GM12878 (cell line): ENCODE results near the gene FBXO5. TPM values are rescaled to one million over a fixed set of nuclear protein-coding genes. Genes with fewer than 3 reads are reported as not detected.

ENCODE experiments used
- ATAC-seq: fragments of 200-7000 bp; cut with Tn5 transposase; 3 replicates; pipeline ENCODE4 v1.9.1; 2020; ENCODE audit warnings: mild to moderate bottlenecking, moderate library complexity
- BruUV-seq: library from RNA; stranded (reverse); fragments of 400-500 nt; replicated peaks from 2 replicates; lab custom pipeline; 2021; lab: Mats Ljungman, UMichigan
- CTCF ChIA-PET: fragments of 300-600 bp; sonication (Branson Sonifier 250); formaldehyde crosslinking; extraction: SDS; loops from one replicate; lab custom pipeline; 2021; ENCODE audit warnings: inconsistent platforms; lab: Yijun Ruan, JAX
- POLR2A ChIA-PET: fragments of 350-600 bp; formaldehyde crosslinking; extraction: SDS; loops from one replicate; lab custom pipeline; 2021; ENCODE audit warnings: inconsistent platforms; lab: Charles Lee
- RAD21 ChIA-PET: fragments of 300-600 bp; sonication (Branson Sonifier 250); formaldehyde crosslinking; loops from one replicate; lab custom pipeline; 2023; ENCODE audit warnings: antibody characterized with exemption; ENCODE audit not compliant: unreplicated experiment; lab: Charles Lee
- SMC1A ChIA-PET: fragments of 300-600 bp; sonication (Branson Sonifier 250); formaldehyde crosslinking; loops from one replicate; lab custom pipeline; 2023; ENCODE audit not compliant: unreplicated experiment, uncharacterized antibody; lab: Charles Lee
- DNase-seq: peaks from one replicate; pipeline ENCODE4 v3.0.0-alpha.2; 2011; ENCODE audit warnings: low read depth, low spot score
- FAIRE-seq: peaks from 3 replicates; lab custom pipeline; 2011; peaks lifted over from hg19 to GRCh38; lab: Jason Lieb, UNC
- H2AFZ ChIP-seq: 2 replicates; pipeline ENCODE4 v1.6.0; 2011; ENCODE audit warnings: low read depth, low read length, control low read depth; ENCODE audit not compliant: control insufficient read depth
- H3K27ac ChIP-seq: 2 replicates; pipeline ENCODE4 v1.5.1; 2011; ENCODE audit warnings: control low read depth; ENCODE audit not compliant: control insufficient read depth, insufficient read depth
- H3K27me3 ChIP-seq, 2 experiments: replicated peaks in 1 of 2; 2 replicates each; pipeline versions ENCODE4 v1.6.0 to v1.6.1; 2011; ENCODE audit warnings: low read length in 1 of 2; ENCODE audit not compliant: control insufficient read depth in 2 of 2, insufficient read depth in 2 of 2
- H3K36me3 ChIP-seq, 2 experiments: 2 replicates each; pipeline ENCODE4 v1.5.1; 2011; ENCODE audit warnings: low read length in 1 of 2; ENCODE audit not compliant: control insufficient read depth in 2 of 2, insufficient read depth in 2 of 2
- H3K4me1 ChIP-seq: 2 replicates; pipeline ENCODE4 v1.6.1; 2011; ENCODE audit warnings: mild to moderate bottlenecking, low read length, moderate library complexity, mixed read lengths; ENCODE audit not compliant: control insufficient read depth, insufficient read depth
- H3K4me2 ChIP-seq: 2 replicates; pipeline ENCODE4 v1.6.0; 2011; ENCODE audit warnings: control low read depth; ENCODE audit not compliant: control insufficient read depth, insufficient read depth
- H3K4me3 ChIP-seq: fragments of 200-600 bp; sonication (generic); 2 replicates; pipeline ENCODE4 v1.5.1; 2016
- H3K79me2 ChIP-seq: 2 replicates; pipeline ENCODE4 v1.6.0; 2011; ENCODE audit warnings: low read length; ENCODE audit not compliant: control insufficient read depth, insufficient read depth
- H3K9ac ChIP-seq: 2 replicates; pipeline ENCODE4 v1.8.0; 2011; ENCODE audit warnings: low read length, control low read depth, mixed read lengths; ENCODE audit not compliant: control insufficient read depth, insufficient read depth
- H3K9me3 ChIP-seq: replicated peaks from 3 replicates; pipeline ENCODE4 v1.5.1; 2011; ENCODE audit warnings: mild to moderate bottlenecking, low read length; ENCODE audit not compliant: control insufficient read depth, insufficient read depth
- H4K20me1 ChIP-seq: 2 replicates; pipeline ENCODE4 v1.6.0; 2011; ENCODE audit not compliant: control insufficient read depth, insufficient read depth
- BACH1 ChIP-seq: fragments of 450-650 bp; IDR thresholded peaks from 2 replicates; pipeline ENCODE4 v1.6.1; 2017; ENCODE audit warnings: mild to moderate bottlenecking, borderline replicate concordance
- BMI1 ChIP-seq: fragments of 450-650 bp; IDR thresholded peaks from 2 replicates; pipeline ENCODE4 v1.6.1; 2016; ENCODE audit warnings: mild to moderate bottlenecking, moderate library complexity, borderline replicate concordance
- BRCA1 ChIP-seq: IDR thresholded peaks from 2 replicates; pipeline ENCODE4 v1.6.1; 2011; ENCODE audit warnings: low read depth, low read length, improper control_type of control experiment
- CHD1 ChIP-seq: IDR thresholded peaks from 2 replicates; pipeline ENCODE4 v1.6.1; 2012; ENCODE audit warnings: low read depth, low read length, improper control_type of control experiment
- CREB1 ChIP-seq: IDR thresholded peaks from 2 replicates; pipeline ENCODE4 v1.6.1; 2012; ENCODE audit warnings: low read depth, mild to moderate bottlenecking, inconsistent platforms
- CREM ChIP-seq: IDR thresholded peaks from 2 replicates; pipeline ENCODE4 v1.6.1; 2014; ENCODE audit warnings: antibody characterized with exemption, low read depth
- EP300 ChIP-seq, 2 experiments: fragments of 150-350 bp in 1 of 2; IDR thresholded peaks; 2 replicates each; pipeline ENCODE4 v1.6.1; 2011 to 2012; ENCODE audit warnings: low read depth in 2 of 2, low read length in 2 of 2, borderline replicate concordance in 1 of 2, improper control_type of control experiment in 1 of 2, inconsistent platforms in 1 of 2; ENCODE audit not compliant: control insufficient read depth in 1 of 2
- MEF2B ChIP-seq: fragments of 450-650 bp; IDR thresholded peaks from 2 replicates; pipeline ENCODE4 v1.6.1; 2018; ENCODE audit warnings: mild to moderate bottlenecking, moderate library complexity; ENCODE audit not compliant: partially characterized antibody, poor library complexity, severe bottlenecking
- POU2F2 ChIP-seq: IDR thresholded peaks from 3 replicates; pipeline ENCODE4 v1.6.1; 2011; ENCODE audit warnings: low read depth, mild to moderate bottlenecking, low read length, borderline replicate concordance
- RELA ChIP-seq: fragments of 450-650 bp; IDR thresholded peaks from 2 replicates; pipeline ENCODE4 v1.8.0; 2014; ENCODE audit warnings: borderline replicate concordance; ENCODE audit not compliant: partially characterized antibody
- SP1 ChIP-seq: IDR thresholded peaks from one replicate; pipeline ENCODE4 v1.6.1; 2011; ENCODE audit warnings: low read depth, low read length
- SRF ChIP-seq, 2 experiments: IDR thresholded peaks; 2 replicates each; pipeline ENCODE4 v1.6.1; 2011; ENCODE audit warnings: low read depth in 2 of 2, low read length in 2 of 2, mild to moderate bottlenecking in 1 of 2, moderate library complexity in 1 of 2
- TAF1 ChIP-seq: IDR thresholded peaks from 2 replicates; pipeline ENCODE4 v1.6.1; 2011; ENCODE audit warnings: mild to moderate bottlenecking, low read depth, low read length, borderline replicate concordance
- WGBS: methylation state at CpG from one replicate; pipeline ENCODE4 v1.1.6; 2016; ENCODE audit warnings: low lambda C conversion rate; ENCODE audit not compliant: insufficient replicate concordance, insufficient coverage; ENCODE audit errors: missing lambda C conversion rate; 5-methylcytosine and 5-hydroxymethylcytosine counted together
- in situ Hi-C: fragments of 300-500 bp; cut with MboI; formaldehyde crosslinking; loops from 9 replicates; pipeline ENCODE4 v1.14.3; 2018; ENCODE audit warnings: mixed read lengths
- intact Hi-C: fragments of 100-400 bp; cut with micrococcal nuclease; formaldehyde crosslinking; loops from one replicate; pipeline ENCODE4 v1.14.2; 2022; ENCODE audit not compliant: unreplicated experiment
- polyA plus RNA-seq, 11 experiments: library from polyadenylated mRNA; depleted of rRNA in 4 of 11; unstranded in 6 of 11; stranded (reverse) in 5 of 11; fragments of >200 nt; fragmentation: Nextera tagmentation in 4 of 11; fragmentation: Illumina TruSeq in 1 of 11; extraction: Ambion mirVana in 4 of 11; extraction: Trizol in 1 of 11; gene quantifications; 1 replicate in 1 of 11; 2 replicates in 10 of 11; pipeline versions ENCODE4 v1.2.1 to v1.2.3, GENCODE V29; 2011 to 2016; ENCODE audit warnings: inconsistent platforms in 2 of 11, missing spikeins in 2 of 11, low read depth in 1 of 11
- total RNA-seq, 4 experiments: library from RNA; depleted of rRNA in 3 of 4; stranded (reverse); fragments of >200 nt in 3 of 4; fragmentation: Illumina TruSeq in 1 of 4; extraction: Trizol in 1 of 4; gene quantifications; 2 replicates each; pipeline versions ENCODE4 v1.2.1 to v1.2.3, GENCODE V29; 2013 to 2021
- TF ChIP-seq, protein P1 (sequence below): fragments of 450-650 bp; IDR thresholded peaks from 2 replicates; pipeline ENCODE4 v1.6.1; 2017; ENCODE audit warnings: mild to moderate bottlenecking
- TF ChIP-seq, protein P2 (sequence below): IDR thresholded peaks from 2 replicates; pipeline ENCODE4 v1.6.1; 2012; ENCODE audit warnings: improper control_type of control experiment, low read depth, low read length; ENCODE audit not compliant: insufficient replicate concordance
- TF ChIP-seq, protein P3 (sequence below): fragments of 450-650 bp; IDR thresholded peaks from 2 replicates; pipeline ENCODE4 v1.6.1; 2014; ENCODE audit warnings: mild to moderate bottlenecking

The FBXO5 gene
- total and polyA plus RNA-seq, 10 of the 15 experiments (the other 5 are each of a cell fraction or from before 2014, with no cell fraction given) = 13.6 to 62.2 (median 37.7) TPM

DNA sequence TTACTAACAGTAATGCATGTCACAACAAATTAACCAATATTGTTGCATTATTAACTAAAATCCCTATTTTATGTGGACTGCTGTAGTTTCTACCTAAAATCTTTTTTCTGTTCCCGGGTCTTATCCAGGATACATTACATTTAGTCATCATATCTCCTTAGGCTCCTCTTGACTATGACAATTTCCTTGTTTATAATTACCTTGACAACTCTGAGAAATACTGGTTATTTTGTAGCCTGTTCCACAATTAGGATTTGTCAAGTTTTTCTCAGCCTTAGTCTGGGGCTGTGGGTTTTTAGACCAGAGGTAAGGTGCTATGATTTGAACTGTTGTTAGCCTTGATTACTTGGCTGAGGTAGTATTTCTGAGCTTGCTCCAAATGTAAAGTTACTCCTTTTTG is 3.7 kb downstream of the FBXO5 start:
- Histone ChIP-seq H3K79me2 (peaks cover 94% of the 10 kb centered on the region), H3K36me3 (peaks cover 0 to 15% of the 10 kb centered on the region in 2 experiments; a peak in 2 of 4 replicates), H3K9me3 (no peaks in the 10 kb centered on the region; the same call in 1 of the 3 replicates), H3K27ac (no peak overlapping the region), H2AFZ (no peak overlapping the region), H3K4me1 (peaks cover 4% of the 10 kb centered on the region; the same call in 1 of the 2 replicates), H3K9ac (no peak overlapping the region), H3K27me3 (no peaks in the 10 kb centered on the region), H4K20me1 (no peaks in the 10 kb centered on the region), H3K4me3 (peak overlapping the region; percentile 72; the same call in 1 of the 2 replicates), H3K4me2 (peak overlapping the region; percentile 53; the same call in 1 of the 2 replicates)
- ChIA-PET RAD21 (interaction anchor here (1.3 to 1.6 kb wide), 2 partner anchors 18 to 31 kb away, joined by 3 read pairs; no protein-coding TSS in a partner anchor), POLR2A (interaction anchor here (0.6 to 2.4 kb wide), 3 partner anchors 19 to 816 kb away, joined by 3 to 10 read pairs (median 3); no protein-coding TSS in a partner anchor), SMC1A (interaction anchor here (0.7 to 2.9 kb wide), 2 partner anchors 19 to 22 kb away, joined by 3 to 26 read pairs; no protein-coding TSS in a partner anchor), CTCF (interaction anchor here (0.6 to 1.4 kb wide), 5 partner anchors 9 to 112 kb away, joined by 3 to 6 read pairs (median 3); no protein-coding TSS in a partner anchor)
- ATAC-seq (no peak), DNase-seq (no peak), FAIRE-seq (no peak)
- intact Hi-C loops = loop anchor here (10.0 kb wide), 1 partner anchor 674 kb away; no protein-coding TSS in a partner anchor
- BruUV-seq = no TSS peak
- in situ Hi-C loops = loop anchor here (25.0 kb wide), 3 partner anchors 1258 to 1758 kb away; partner anchors contain the start of gene SCAF8
- 89% methylated on average over 1 of the region's 1 CpG for WGBS
- TF ChIP-seq TAF1 = no peak
- TF ChIP-seq CREB1 = no peak
- no peak for TF ChIP-seq MEF2B
- TF ChIP-seq SP1 = no peak
- no peak for TF ChIP-seq SRF (IDR thresholded peaks at IDR 0.05; ENCODE audit: low read depth in 2 of 2, low read length in 2 of 2)
- no peak for TF ChIP-seq POU2F2
- TF ChIP-seq, protein P1, sequence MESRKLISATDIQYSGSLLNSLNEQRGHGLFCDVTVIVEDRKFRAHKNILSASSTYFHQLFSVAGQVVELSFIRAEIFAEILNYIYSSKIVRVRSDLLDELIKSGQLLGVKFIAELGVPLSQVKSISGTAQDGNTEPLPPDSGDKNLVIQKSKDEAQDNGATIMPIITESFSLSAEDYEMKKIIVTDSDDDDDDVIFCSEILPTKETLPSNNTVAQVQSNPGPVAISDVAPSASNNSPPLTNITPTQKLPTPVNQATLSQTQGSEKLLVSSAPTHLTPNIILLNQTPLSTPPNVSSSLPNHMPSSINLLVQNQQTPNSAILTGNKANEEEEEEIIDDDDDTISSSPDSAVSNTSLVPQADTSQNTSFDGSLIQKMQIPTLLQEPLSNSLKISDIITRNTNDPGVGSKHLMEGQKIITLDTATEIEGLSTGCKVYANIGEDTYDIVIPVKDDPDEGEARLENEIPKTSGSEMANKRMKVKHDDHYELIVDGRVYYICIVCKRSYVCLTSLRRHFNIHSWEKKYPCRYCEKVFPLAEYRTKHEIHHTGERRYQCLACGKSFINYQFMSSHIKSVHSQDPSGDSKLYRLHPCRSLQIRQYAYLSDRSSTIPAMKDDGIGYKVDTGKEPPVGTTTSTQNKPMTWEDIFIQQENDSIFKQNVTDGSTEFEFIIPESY = no peak
- no peak for TF ChIP-seq EP300 (IDR thresholded peaks at IDR 0.05; ENCODE audit: borderline replicate concordance in 1 of 2, control insufficient read depth in 1 of 2, low read depth in 2 of 2, low read length in 2 of 2)
- no peak for TF ChIP-seq BRCA1
- no peak for TF ChIP-seq RELA
- TF ChIP-seq CHD1 = no peak
- no peak for TF ChIP-seq CREM
- TF ChIP-seq, protein P2, sequence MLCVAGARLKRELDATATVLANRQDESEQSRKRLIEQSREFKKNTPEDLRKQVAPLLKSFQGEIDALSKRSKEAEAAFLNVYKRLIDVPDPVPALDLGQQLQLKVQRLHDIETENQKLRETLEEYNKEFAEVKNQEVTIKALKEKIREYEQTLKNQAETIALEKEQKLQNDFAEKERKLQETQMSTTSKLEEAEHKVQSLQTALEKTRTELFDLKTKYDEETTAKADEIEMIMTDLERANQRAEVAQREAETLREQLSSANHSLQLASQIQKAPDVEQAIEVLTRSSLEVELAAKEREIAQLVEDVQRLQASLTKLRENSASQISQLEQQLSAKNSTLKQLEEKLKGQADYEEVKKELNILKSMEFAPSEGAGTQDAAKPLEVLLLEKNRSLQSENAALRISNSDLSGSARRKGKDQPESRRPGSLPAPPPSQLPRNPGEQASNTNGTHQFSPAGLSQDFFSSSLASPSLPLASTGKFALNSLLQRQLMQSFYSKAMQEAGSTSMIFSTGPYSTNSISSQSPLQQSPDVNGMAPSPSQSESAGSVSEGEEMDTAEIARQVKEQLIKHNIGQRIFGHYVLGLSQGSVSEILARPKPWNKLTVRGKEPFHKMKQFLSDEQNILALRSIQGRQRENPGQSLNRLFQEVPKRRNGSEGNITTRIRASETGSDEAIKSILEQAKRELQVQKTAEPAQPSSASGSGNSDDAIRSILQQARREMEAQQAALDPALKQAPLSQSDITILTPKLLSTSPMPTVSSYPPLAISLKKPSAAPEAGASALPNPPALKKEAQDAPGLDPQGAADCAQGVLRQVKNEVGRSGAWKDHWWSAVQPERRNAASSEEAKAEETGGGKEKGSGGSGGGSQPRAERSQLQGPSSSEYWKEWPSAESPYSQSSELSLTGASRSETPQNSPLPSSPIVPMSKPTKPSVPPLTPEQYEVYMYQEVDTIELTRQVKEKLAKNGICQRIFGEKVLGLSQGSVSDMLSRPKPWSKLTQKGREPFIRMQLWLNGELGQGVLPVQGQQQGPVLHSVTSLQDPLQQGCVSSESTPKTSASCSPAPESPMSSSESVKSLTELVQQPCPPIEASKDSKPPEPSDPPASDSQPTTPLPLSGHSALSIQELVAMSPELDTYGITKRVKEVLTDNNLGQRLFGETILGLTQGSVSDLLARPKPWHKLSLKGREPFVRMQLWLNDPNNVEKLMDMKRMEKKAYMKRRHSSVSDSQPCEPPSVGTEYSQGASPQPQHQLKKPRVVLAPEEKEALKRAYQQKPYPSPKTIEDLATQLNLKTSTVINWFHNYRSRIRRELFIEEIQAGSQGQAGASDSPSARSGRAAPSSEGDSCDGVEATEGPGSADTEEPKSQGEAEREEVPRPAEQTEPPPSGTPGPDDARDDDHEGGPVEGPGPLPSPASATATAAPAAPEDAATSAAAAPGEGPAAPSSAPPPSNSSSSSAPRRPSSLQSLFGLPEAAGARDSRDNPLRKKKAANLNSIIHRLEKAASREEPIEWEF = no peak
- no peak for TF ChIP-seq BACH1
- TF ChIP-seq BMI1 = no peak
- TF ChIP-seq, protein P3, sequence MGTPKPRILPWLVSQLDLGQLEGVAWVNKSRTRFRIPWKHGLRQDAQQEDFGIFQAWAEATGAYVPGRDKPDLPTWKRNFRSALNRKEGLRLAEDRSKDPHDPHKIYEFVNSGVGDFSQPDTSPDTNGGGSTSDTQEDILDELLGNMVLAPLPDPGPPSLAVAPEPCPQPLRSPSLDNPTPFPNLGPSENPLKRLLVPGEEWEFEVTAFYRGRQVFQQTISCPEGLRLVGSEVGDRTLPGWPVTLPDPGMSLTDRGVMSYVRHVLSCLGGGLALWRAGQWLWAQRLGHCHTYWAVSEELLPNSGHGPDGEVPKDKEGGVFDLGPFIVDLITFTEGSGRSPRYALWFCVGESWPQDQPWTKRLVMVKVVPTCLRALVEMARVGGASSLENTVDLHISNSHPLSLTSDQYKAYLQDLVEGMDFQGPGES = no peak
